Cardiac ventricle fibroblast (primary cell): ENCODE data around the gene CYSLTR1. TPM values are rescaled to one million over a fixed set of nuclear protein-coding genes. Genes with fewer than 3 reads are reported as not detected.

Source experiments
- total RNA-seq: library from RNA; depleted of rRNA; stranded (reverse); fragments of >200 nt; gene quantifications from 2 replicates; pipeline ENCODE4 v1.2.3, GENCODE V29; 2015

The CYSLTR1 gene, protein sequence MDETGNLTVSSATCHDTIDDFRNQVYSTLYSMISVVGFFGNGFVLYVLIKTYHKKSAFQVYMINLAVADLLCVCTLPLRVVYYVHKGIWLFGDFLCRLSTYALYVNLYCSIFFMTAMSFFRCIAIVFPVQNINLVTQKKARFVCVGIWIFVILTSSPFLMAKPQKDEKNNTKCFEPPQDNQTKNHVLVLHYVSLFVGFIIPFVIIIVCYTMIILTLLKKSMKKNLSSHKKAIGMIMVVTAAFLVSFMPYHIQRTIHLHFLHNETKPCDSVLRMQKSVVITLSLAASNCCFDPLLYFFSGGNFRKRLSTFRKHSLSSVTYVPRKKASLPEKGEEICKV
- total RNA-seq = not detected in 2 replicates

DNA sequence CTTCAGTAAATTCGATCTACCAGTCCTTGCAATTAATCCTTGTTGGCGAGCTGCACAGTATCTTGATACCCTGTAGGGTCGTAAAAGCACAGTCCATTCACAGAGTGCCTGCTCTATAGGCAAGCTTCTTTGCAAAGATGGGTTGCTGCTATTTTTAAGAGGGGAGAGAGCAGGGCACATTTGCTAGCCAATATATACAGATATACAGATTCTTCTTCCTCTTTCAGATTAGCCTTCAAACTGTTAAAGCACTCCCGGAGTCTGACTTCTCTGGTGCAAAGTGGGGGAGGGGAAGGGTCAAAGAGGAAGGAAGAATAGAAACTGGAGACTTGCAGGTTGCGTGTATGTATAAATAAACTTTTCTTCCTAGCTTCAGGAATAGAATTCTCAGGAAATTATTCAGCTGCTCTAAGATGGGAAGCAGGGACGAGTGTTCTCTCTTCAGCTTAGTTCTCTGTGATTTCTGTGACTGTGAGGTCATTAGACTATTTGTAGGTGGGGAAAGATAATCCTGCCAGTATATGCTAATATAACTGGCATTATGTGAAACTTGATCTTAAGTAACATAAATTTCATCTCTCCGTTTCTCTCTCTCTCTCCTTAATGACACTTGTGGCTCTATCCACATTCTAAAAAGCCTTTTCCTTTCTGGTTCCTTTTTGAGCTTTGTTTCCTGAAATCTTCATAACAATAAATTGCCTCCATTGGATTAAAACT is at the start of gene CYSLTR1:
CYSLTR1 (minus strand) TSS at position 242 of the 717 bp plus-strand sequence. CDS start 53,865 bp downstream, outside the sequence.

Other genes starting within 250 kb of the CYSLTR1 start
- 391 and 407 TPM in 2 replicates for gene PGK1, start 223.4 kb downstream of the CYSLTR1 start, total RNA-seq
- 9.9 and 14.8 TPM in 2 replicates for gene TAF9B, start 188.0 kb downstream of the CYSLTR1 start, total RNA-seq